GM23338 (cell line): ENCODE measurements around the gene AGER. TPM values are rescaled to one million over a fixed set of nuclear protein-coding genes. Genes with fewer than 3 reads are reported as not detected.

Experiments
- ATAC-seq: fragments of 200-7000 bp; cut with Tn5 transposase; 3 replicates; pipeline ENCODE4 v1.9.1; 2020
- DNase-seq: peaks from one replicate; pipeline ENCODE4 v3.0.0-alpha.2; 2015; ENCODE audit warnings: low spot score
- H2AFZ ChIP-seq: fragments of 200-600 bp; sonication (generic); 2 replicates; pipeline ENCODE4 v1.8.0; 2016; ENCODE audit warnings: antibody characterized with exemption, mild to moderate bottlenecking, moderate library complexity
- H3F3A ChIP-seq: fragments of 200-600 bp; sonication (generic); replicated peaks from 2 replicates; pipeline ENCODE4 v1.8.0; 2017; ENCODE audit warnings: antibody characterized with exemption, mixed run types, low read depth
- H3K27ac ChIP-seq: fragments of 200-600 bp; sonication (generic); 2 replicates; pipeline ENCODE4 v1.6.1; 2016; ENCODE audit warnings: low read depth
- H3K27me3 ChIP-seq: fragments of 200-600 bp; sonication (generic); 2 replicates; pipeline ENCODE4 v1.8.0; 2016; ENCODE audit warnings: mild to moderate bottlenecking, mixed run types, moderate library complexity; ENCODE audit not compliant: insufficient read depth
- H3K36me3 ChIP-seq: fragments of 200-600 bp; sonication (generic); 2 replicates; pipeline ENCODE4 v1.8.0; 2016; ENCODE audit warnings: mild to moderate bottlenecking; ENCODE audit not compliant: insufficient read depth
- H3K4me1 ChIP-seq: fragments of 200-600 bp; sonication (generic); 2 replicates; pipeline ENCODE4 v1.8.0; 2016; ENCODE audit warnings: mild to moderate bottlenecking, moderate library complexity; ENCODE audit not compliant: insufficient read depth
- H3K4me2 ChIP-seq: fragments of 200-600 bp; sonication (generic); 2 replicates; pipeline ENCODE4 v1.7.1; 2017; ENCODE audit warnings: mixed run types
- H3K4me3 ChIP-seq: fragments of 200-600 bp; sonication (generic); 2 replicates; pipeline ENCODE4 v1.6.1; 2016; ENCODE audit warnings: mixed run types
- H3K79me2 ChIP-seq: fragments of 200-600 bp; sonication (generic); replicated peaks from 2 replicates; pipeline ENCODE4 v1.8.0; 2017; ENCODE audit warnings: mild to moderate bottlenecking; ENCODE audit not compliant: insufficient read depth
- H3K9me2 ChIP-seq: fragments of 200-600 bp; sonication (generic); 2 replicates; pipeline ENCODE4 v1.8.0; 2017; ENCODE audit not compliant: insufficient read depth
- H4K20me1 ChIP-seq: fragments of 200-600 bp; sonication (generic); replicated peaks from 2 replicates; pipeline ENCODE4 v1.8.0; 2017; ENCODE audit warnings: mild to moderate bottlenecking; ENCODE audit not compliant: insufficient read depth
- H3K27ac Mint-ChIP-seq: 2 replicates; pipeline ENCODE4 v1.8.0; 2020; ENCODE audit warnings: inconsistent platforms, mild to moderate bottlenecking, moderate library complexity, mixed read lengths
- H3K27me3 Mint-ChIP-seq: 3 replicates; pipeline ENCODE4 v1.8.0; 2022; ENCODE audit warnings: low read depth, mild to moderate bottlenecking, moderate library complexity, mixed read lengths, inconsistent platforms; ENCODE audit not compliant: insufficient read depth, poor library complexity
- H3K36me3 Mint-ChIP-seq: 3 replicates; pipeline ENCODE4 v1.8.0; 2021; ENCODE audit warnings: low read depth, mild to moderate bottlenecking, inconsistent platforms, moderate library complexity, mixed read lengths
- H3K4me1 Mint-ChIP-seq: 3 replicates; pipeline ENCODE4 v1.8.0; 2020; ENCODE audit warnings: mild to moderate bottlenecking, inconsistent platforms, mixed read lengths
- H3K4me3 Mint-ChIP-seq: 3 replicates; pipeline ENCODE4 v1.8.0; 2021; ENCODE audit warnings: moderate library complexity, mild to moderate bottlenecking, inconsistent platforms, mixed read lengths
- H3K9me3 Mint-ChIP-seq: 3 replicates; pipeline ENCODE4 v1.8.0; 2020; ENCODE audit warnings: moderate library complexity, mild to moderate bottlenecking, inconsistent platforms, mixed read lengths
- CREB1 ChIP-seq: fragments of 250-450 bp; sonication (Bioruptor Pico); IDR thresholded peaks from 2 replicates; pipeline ENCODE4 v1.5.0; 2020; ENCODE audit warnings: low read depth, mild to moderate bottlenecking, moderate library complexity
- EZH2 ChIP-seq: fragments of 200-600 bp; sonication (generic); IDR thresholded peaks from one replicate; pipeline ENCODE4 v1.8.0; 2017; ENCODE audit warnings: antibody characterized with exemption, mild to moderate bottlenecking, low read depth; ENCODE audit not compliant: unreplicated experiment
- EZH2phosphoT487 ChIP-seq: fragments of 200-600 bp; sonication (generic); IDR thresholded peaks from one replicate; pipeline ENCODE4 v1.8.1; 2018; ENCODE audit warnings: antibody characterized with exemption; ENCODE audit not compliant: unreplicated experiment
- NANOG ChIP-seq: IDR thresholded peaks from 2 replicates; pipeline ENCODE4 v1.6.1; 2016; ENCODE audit warnings: antibody characterized with exemption, borderline replicate concordance
- ZNF462 ChIP-seq: fragments of 250-450 bp; sonication (Bioruptor Pico); IDR thresholded peaks from 2 replicates; pipeline ENCODE4 v1.5.0; 2020; ENCODE audit warnings: mild to moderate bottlenecking, moderate library complexity
- polyA plus RNA-seq: library from polyadenylated mRNA; unstranded; fragments of >200 nt; fragmentation: Nextera tagmentation; extraction: Ambion mirVana; gene quantifications from 2 replicates; pipeline ENCODE4 v1.2.1, GENCODE V29; 2016
- total RNA-seq: library from RNA; depleted of rRNA; stranded (reverse); fragments of >200 nt; shearing (Covaris generic); gene quantifications from 2 replicates; pipeline ENCODE4 v1.2.3, GENCODE V29; 2014

AGER gene
- total and polyA plus RNA-seq, 2 experiments from 2014 or later: 2.3 to 3.4 TPM

GRCh38 chr6:32152769-32153563, 31.1 kb downstream of the AGER start:
- Histone ChIP-seq H3K27ac (no peak overlapping the region; the same call in 1 of the 2 replicates), H3K9me2 (no peaks in the 10 kb centered on the region; the same call in 1 of the 2 replicates), H3K4me2 (peak overlapping the region; percentile 100), H4K20me1 (0 out of 2 replicates have a peak, but pooled peaks cover 5% of the 10 kb centered on the region), H3K4me3 (peak overlapping the region; percentile 100), H3K36me3 (peaks cover 1% of the 10 kb centered on the region), H3K79me2 (no peaks in the 10 kb centered on the region), H3K27me3 (peaks cover 44% of the 10 kb centered on the region), H2AFZ (peak overlapping the region; percentile 95), H3F3A (peaks cover 9% of the 10 kb centered on the region), H3K4me1 (peaks cover 29% of the 10 kb centered on the region)
- Mint-ChIP-seq H3K27me3 (peaks cover 47% of the 10 kb centered on the region), H3K36me3 (peaks cover 18% of the 10 kb centered on the region), H3K27ac (peak overlapping the region; percentile 96), H3K4me3 (peak overlapping the region; percentile 94), H3K9me3 (no peaks in the 10 kb centered on the region; the same call in 1 of the 3 replicates), H3K4me1 (peaks cover 46% of the 10 kb centered on the region)
- ATAC-seq (peak; percentile 38), DNase-seq (peak; percentile 75)
- TF ChIP-seq CREB1 (0 out of 2 replicates have a peak, but pooled peaks have one; percentile 6), EZH2phosphoT487 (no peak), EZH2 (peak; percentile 26)

GRCh38 chr6:32151863-32152768, 31.9 kb downstream of the AGER start, which contains the start of gene PRRT1:
Gene PRRT1, minus strand, starts transcription at chr6:32151939. Its CDS starts 112 bp downstream, at chr6:32151827.
- Histone ChIP-seq H3K36me3 (no peaks in the 10 kb centered on the region), H3K9me2 (no peaks in the 10 kb centered on the region; the same call in 1 of the 2 replicates), H3K27me3 (peaks cover 44% of the 10 kb centered on the region), H3K4me2 (peak within 1 kb of the TSS; percentile 100), H3K4me1 (peaks cover 34% of the 10 kb centered on the region), H2AFZ (peak within 1 kb of the TSS; percentile 99), H3K4me3 (peak within 1 kb of the TSS; percentile 100), H3K27ac (no peak within 1 kb of the TSS), H4K20me1 (0 out of 2 replicates have a peak, but pooled peaks cover 5% of the 10 kb centered on the region), H3K79me2 (no peaks in the 10 kb centered on the region), H3F3A (peaks cover 9% of the 10 kb centered on the region)
- H3K27ac Mint-ChIP-seq: no peak within 1 kb of the TSS; the same call in 1 of the 2 replicates
- H3K4me3 Mint-ChIP-seq: peak within 1 kb of the TSS; percentile 94
- TF ChIP-seq NANOG (no peak), ZNF462 (CRISPR knock-in tag) (no peak)
- peaks cover 47% of the 10 kb centered on the region for H3K27me3 Mint-ChIP-seq
- peaks cover 11% of the 10 kb centered on the region; the same call in 1 of the 3 replicates for H3K36me3 Mint-ChIP-seq
- peak; percentile 59 for DNase-seq
- H3K4me1 Mint-ChIP-seq: peaks cover 53% of the 10 kb centered on the region
- no peak for ATAC-seq
- H3K9me3 Mint-ChIP-seq: no peaks in the 10 kb centered on the region; the same call in 2 of the 3 replicates
